ENCODE results near the gene C3orf20.

DNA sequence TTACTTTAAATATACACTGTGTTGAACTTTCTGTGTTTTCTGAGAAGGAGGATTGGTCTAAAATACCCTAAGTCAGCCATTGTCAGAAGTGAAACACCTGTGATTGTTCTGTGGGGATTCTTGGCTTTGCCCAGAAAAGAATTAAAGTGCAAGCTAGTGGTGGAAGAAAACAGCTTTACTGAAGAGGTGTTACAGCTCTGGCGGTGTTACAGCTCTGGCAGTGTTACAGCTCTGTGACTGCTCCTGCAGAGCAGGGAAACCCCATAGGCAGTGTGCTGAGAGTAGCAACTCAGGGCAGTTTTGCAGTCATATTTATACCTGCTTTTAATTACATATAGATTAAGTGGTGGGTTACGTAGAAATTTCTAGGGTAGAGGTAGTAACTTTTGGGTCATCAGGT is 66.6 kb downstream of the C3orf20 start:
- TF ChIP-seq, protein P1, sequence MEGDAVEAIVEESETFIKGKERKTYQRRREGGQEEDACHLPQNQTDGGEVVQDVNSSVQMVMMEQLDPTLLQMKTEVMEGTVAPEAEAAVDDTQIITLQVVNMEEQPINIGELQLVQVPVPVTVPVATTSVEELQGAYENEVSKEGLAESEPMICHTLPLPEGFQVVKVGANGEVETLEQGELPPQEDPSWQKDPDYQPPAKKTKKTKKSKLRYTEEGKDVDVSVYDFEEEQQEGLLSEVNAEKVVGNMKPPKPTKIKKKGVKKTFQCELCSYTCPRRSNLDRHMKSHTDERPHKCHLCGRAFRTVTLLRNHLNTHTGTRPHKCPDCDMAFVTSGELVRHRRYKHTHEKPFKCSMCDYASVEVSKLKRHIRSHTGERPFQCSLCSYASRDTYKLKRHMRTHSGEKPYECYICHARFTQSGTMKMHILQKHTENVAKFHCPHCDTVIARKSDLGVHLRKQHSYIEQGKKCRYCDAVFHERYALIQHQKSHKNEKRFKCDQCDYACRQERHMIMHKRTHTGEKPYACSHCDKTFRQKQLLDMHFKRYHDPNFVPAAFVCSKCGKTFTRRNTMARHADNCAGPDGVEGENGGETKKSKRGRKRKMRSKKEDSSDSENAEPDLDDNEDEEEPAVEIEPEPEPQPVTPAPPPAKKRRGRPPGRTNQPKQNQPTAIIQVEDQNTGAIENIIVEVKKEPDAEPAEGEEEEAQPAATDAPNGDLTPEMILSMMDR (IDR thresholded peaks at IDR 0.05; ENCODE audit: low read depth, low read length) = no peak
- TF ChIP-seq MYC (IDR thresholded peaks at IDR 0.05; ENCODE audit: low read depth, low read length) = no peak
